ENCODE results near the gene C11orf52.
"Not testable (repeated sequence)": the region's sequence is repeated elsewhere in the genome, so short reads cannot be mapped to it uniquely, and the experiment has no call there.

The C11orf52 gene

GRCh38 chr11:111913031-111913861, 5.5 kb upstream of the C11orf52 start:
- no peak for DNase-seq

GRCh38 chr11:111913997-111914396, 4.7 kb upstream of the C11orf52 start:
- peak in 1 of 2 experiments; percentile 5 for DNase-seq

- DNase-seq: no peak
Measured at GRCh38 chr11:111916768-111917167, 1.9 kb upstream of the C11orf52 start.

- DNase-seq: no peak
Measured at GRCh38 chr11:111917312-111917711, 1.4 kb upstream of the C11orf52 start.

- no peak for DNase-seq
Measured at GRCh38 chr11:111917788-111918187, 925 bp upstream of the C11orf52 start.

GRCh38 chr11:111920908-111921307, 2.2 kb downstream of the C11orf52 start:
- no peak for DNase-seq

- no peak for DNase-seq
Measured at GRCh38 chr11:111921541-111922230, 3.0 kb downstream of the C11orf52 start.

GRCh38 chr11:111922803-111923202, 4.1 kb downstream of the C11orf52 start:
- no peak for DNase-seq

GRCh38 chr11:111923351-111923788, 4.7 kb downstream of the C11orf52 start:
- no peak for DNase-seq

GRCh38 chr11:111923951-111924350, 5.2 kb downstream of the C11orf52 start:
- no peak for DNase-seq

- DNase-seq: no peak
Measured at GRCh38 chr11:111925953-111926352, 7.2 kb downstream of the C11orf52 start.

GRCh38 chr11:111926505-111927391, 8.0 kb downstream of the C11orf52 start:
- peak; percentile 95 for DNase-seq

GRCh38 chr11:111930472-111930871, 11.8 kb downstream of the C11orf52 start:
- DNase-seq: no peak

- no peak for DNase-seq
Measured at GRCh38 chr11:111932611-111932950, 13.9 kb downstream of the C11orf52 start.

- not testable (repeated sequence) for DNase-seq
Measured at GRCh38 chr11:111933176-111933575, 14.5 kb downstream of the C11orf52 start.

GRCh38 chr11:111933872-111934271, 15.2 kb downstream of the C11orf52 start:
- no peak for DNase-seq

- no peak for DNase-seq
Measured at GRCh38 chr11:111934306-111934705, 15.6 kb downstream of the C11orf52 start.

GRCh38 chr11:111935317-111936039, 16.8 kb downstream of the C11orf52 start:
- peak in 1 of 2 experiments; percentile 6 for DNase-seq

- DNase-seq: no peak
Measured at GRCh38 chr11:111936040-111936540, 17.4 kb downstream of the C11orf52 start.

- no peak for DNase-seq
Measured at GRCh38 chr11:111937461-111937769, 18.7 kb downstream of the C11orf52 start.

GRCh38 chr11:111937844-111938243, 19.1 kb downstream of the C11orf52 start:
- DNase-seq: no peak

GRCh38 chr11:111938687-111939160, 20.0 kb downstream of the C11orf52 start:
- DNase-seq: no peak

Data from SHP77 (cell line).